ENCODE results near the gene OR4F15. TPM values are rescaled to one million over a fixed set of nuclear protein-coding genes. Genes with fewer than 3 reads are reported as not detected.
"Not testable (repeated sequence)": the region's sequence is repeated elsewhere in the genome, so short reads cannot be mapped to it uniquely, and the experiment has no call there.

OR4F15 gene
- not detected for total RNA-seq

- Histone ChIP-seq H3K27ac (no peak within 1 kb of the TSS), H3K4me3 (no peak within 1 kb of the TSS), H3K27me3 (replicated peaks; ENCODE audit: insufficient read depth) (no peaks in the 10 kb centered on the region), H3K36me3 (no peaks in the 10 kb centered on the region), H3K4me1 (replicated peaks) (no peaks in the 10 kb centered on the region), H3K9me3 (no peaks in the 10 kb centered on the region)
- DNase-seq (ENCODE audit: low spot score), result no peak
- TF ChIP-seq POLR2A (IDR thresholded peaks at IDR 0.05), result no peak
- TF ChIP-seq POLR2AphosphoS5 (IDR thresholded peaks at IDR 0.05), result no peak
- no peak for TF ChIP-seq CTCF (IDR thresholded peaks at IDR 0.05)
- intact Hi-C loops (cut with DNase I), result no loop called here
Measured at GRCh38 chr15:101811902-101812301, at the start of gene OR4F15. Gene OR4F15, plus strand, starts transcription at chr15:101812202. Its CDS starts 5,985 bp downstream, at chr15:101818187.

- H3K27ac ChIP-seq; intact Hi-C loops (cut with DNase I); H3K27me3 ChIP-seq (replicated peaks; ENCODE audit: insufficient read depth); H3K9me3 ChIP-seq; H3K4me3 ChIP-seq; H3K36me3 ChIP-seq; H3K4me1 ChIP-seq (replicated peaks); DNase-seq (ENCODE audit: low spot score): not testable (repeated sequence)
- WGBS, result 90% methylated on average over 22 of the region's 23 CpGs
Measured at GRCh38 chr15:101764669-101765339, 47.2 kb upstream of the OR4F15 start.

- H3K27ac ChIP-seq; DNase-seq (ENCODE audit: low spot score); H3K27me3 ChIP-seq (replicated peaks; ENCODE audit: insufficient read depth); H3K4me3 ChIP-seq; H3K36me3 ChIP-seq; H3K9me3 ChIP-seq; intact Hi-C loops (cut with DNase I); H3K4me1 ChIP-seq (replicated peaks): not testable (repeated sequence)
- 91% methylated on average over 5 of the region's 7 CpGs for WGBS
Measured at GRCh38 chr15:101765340-101765671, 46.7 kb upstream of the OR4F15 start.

- Histone ChIP-seq H3K9me3 (no peaks in the 10 kb centered on the region), H3K27ac (no peak overlapping the region), H3K27me3 (replicated peaks; ENCODE audit: insufficient read depth) (no peaks in the 10 kb centered on the region), H3K4me1 (replicated peaks) (no peaks in the 10 kb centered on the region), H3K36me3 (no peaks in the 10 kb centered on the region), H3K4me3 (no peak overlapping the region)
- 88% methylated on average over 15 of the region's 15 CpGs for WGBS
- TF ChIP-seq POLR2A (IDR thresholded peaks at IDR 0.05), result no peak
- TF ChIP-seq POLR2AphosphoS5 (IDR thresholded peaks at IDR 0.05), result no peak
- no peak for TF ChIP-seq CTCF (IDR thresholded peaks at IDR 0.05)
- intact Hi-C loops (cut with DNase I), result no loop called here
- no peak for DNase-seq (ENCODE audit: low spot score)
Measured at GRCh38 chr15:101765772-101766456, 46.1 kb upstream of the OR4F15 start.

GRCh38 chr15:101767083-101767640 lies 44.8 kb upstream of the OR4F15 start:
- H3K36me3 ChIP-seq; H3K4me1 ChIP-seq (replicated peaks); intact Hi-C loops (cut with DNase I); H3K9me3 ChIP-seq; H3K27ac ChIP-seq; H3K4me3 ChIP-seq; DNase-seq (ENCODE audit: low spot score); H3K27me3 ChIP-seq (replicated peaks; ENCODE audit: insufficient read depth): not testable (repeated sequence)
- 74% methylated on average over 8 of the region's 11 CpGs for WGBS
- peak in 1 of 4 experiments; percentile 19 for TF ChIP-seq CTCF (IDR thresholded peaks at IDR 0.05)

- TF ChIP-seq CTCF (IDR thresholded peaks at IDR 0.05) (no peak), POLR2A (IDR thresholded peaks at IDR 0.05) (no peak), POLR2AphosphoS5 (IDR thresholded peaks at IDR 0.05) (no peak)
- intact Hi-C loops (cut with DNase I), result no loop called here
- DNase-seq (ENCODE audit: low spot score), result no peak
- Histone ChIP-seq H3K27ac (no peak overlapping the region), H3K36me3 (no peaks in the 10 kb centered on the region), H3K4me1 (replicated peaks) (no peaks in the 10 kb centered on the region), H3K9me3 (no peaks in the 10 kb centered on the region), H3K4me3 (no peak overlapping the region), H3K27me3 (replicated peaks; ENCODE audit: insufficient read depth) (no peaks in the 10 kb centered on the region)
- 94% methylated on average over 8 of the region's 8 CpGs for WGBS
Measured at GRCh38 chr15:101772921-101773320, 39.1 kb upstream of the OR4F15 start.

All from prostate gland (tissue), 2 donors.